ENCODE data around the gene CNTN5. TPM values are rescaled to one million over a fixed set of nuclear protein-coding genes. Genes with fewer than 3 reads are reported as not detected.

The CNTN5 gene
- polyA plus RNA-seq, 1 of the 3 experiments (the other 2 are of a cell fraction) = not detected

GRCh38 chr11:99277281-99277680 is 256.5 kb downstream of the CNTN5 start (continued):
- TF ChIP-seq, protein P1, sequence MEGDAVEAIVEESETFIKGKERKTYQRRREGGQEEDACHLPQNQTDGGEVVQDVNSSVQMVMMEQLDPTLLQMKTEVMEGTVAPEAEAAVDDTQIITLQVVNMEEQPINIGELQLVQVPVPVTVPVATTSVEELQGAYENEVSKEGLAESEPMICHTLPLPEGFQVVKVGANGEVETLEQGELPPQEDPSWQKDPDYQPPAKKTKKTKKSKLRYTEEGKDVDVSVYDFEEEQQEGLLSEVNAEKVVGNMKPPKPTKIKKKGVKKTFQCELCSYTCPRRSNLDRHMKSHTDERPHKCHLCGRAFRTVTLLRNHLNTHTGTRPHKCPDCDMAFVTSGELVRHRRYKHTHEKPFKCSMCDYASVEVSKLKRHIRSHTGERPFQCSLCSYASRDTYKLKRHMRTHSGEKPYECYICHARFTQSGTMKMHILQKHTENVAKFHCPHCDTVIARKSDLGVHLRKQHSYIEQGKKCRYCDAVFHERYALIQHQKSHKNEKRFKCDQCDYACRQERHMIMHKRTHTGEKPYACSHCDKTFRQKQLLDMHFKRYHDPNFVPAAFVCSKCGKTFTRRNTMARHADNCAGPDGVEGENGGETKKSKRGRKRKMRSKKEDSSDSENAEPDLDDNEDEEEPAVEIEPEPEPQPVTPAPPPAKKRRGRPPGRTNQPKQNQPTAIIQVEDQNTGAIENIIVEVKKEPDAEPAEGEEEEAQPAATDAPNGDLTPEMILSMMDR (IDR thresholded peaks at IDR 0.05) = no peak

DNA sequence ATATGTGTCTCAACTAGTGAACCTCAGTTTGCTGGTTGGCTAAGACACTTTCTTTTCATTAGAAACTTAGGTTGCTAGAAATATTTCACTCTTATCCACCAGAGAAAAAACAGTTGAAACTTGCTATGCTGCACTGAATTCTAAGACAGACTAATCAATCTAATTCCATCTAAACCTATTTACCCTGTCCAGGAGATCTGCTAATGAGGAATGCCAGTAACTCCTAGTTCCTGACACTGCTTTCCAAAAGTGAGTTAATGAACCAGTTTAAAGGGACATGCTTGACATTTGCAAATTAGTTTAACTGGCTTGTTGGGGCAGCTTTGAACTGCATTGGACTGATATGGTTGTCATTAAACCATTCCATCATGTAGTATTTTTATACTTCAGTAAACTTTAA is 258.5 kb downstream of the CNTN5 start:
- no peak overlapping the region for H3K4me3 ChIP-seq (ENCODE audit: low read depth in 2 of 2, low read length in 1 of 2)
- H3K27ac ChIP-seq (ENCODE audit: low read depth in 2 of 2, low read length in 1 of 2) = no peak overlapping the region
- no peaks in the 10 kb centered on the region for H3K9me2 ChIP-seq
- no peaks in the 10 kb centered on the region for H4K20me1 ChIP-seq (ENCODE audit: insufficient read depth)
- H3K9me3 ChIP-seq = no peaks in the 10 kb centered on the region
- ChIA-PET CTCF (no interaction called here), POLR2A (no interaction called here)
- H2AFZ ChIP-seq (ENCODE audit: low read depth) = no peak overlapping the region
- TF ChIP-seq SIN3A (IDR thresholded peaks at IDR 0.05; ENCODE audit: borderline replicate concordance, low read depth, low read length) (no peak), JUND (IDR thresholded peaks at IDR 0.05) (no peak), EP300 (IDR thresholded peaks at IDR 0.05; ENCODE audit: borderline replicate concordance in 1 of 2, low read depth in 1 of 2, low read length in 1 of 2) (no peak), IRF3 (IDR thresholded peaks at IDR 0.05; ENCODE audit: low read depth, low read length) (no peak), RXRA (IDR thresholded peaks at IDR 0.05; ENCODE audit: borderline replicate concordance, low read depth) (no peak), FOSL2 (IDR thresholded peaks at IDR 0.05; ENCODE audit: borderline replicate concordance, low read depth) (no peak), SMC3 (IDR thresholded peaks at IDR 0.05; ENCODE audit: low read depth, low read length) (no peak), GABPA (IDR thresholded peaks at IDR 0.05; ENCODE audit: low read depth) (no peak), TEAD4 (IDR thresholded peaks at IDR 0.05; ENCODE audit: borderline replicate concordance, insufficient read depth) (no peak), TCF12 (IDR thresholded peaks at IDR 0.05) (no peak), FOXJ3 (CRISPR knock-in tag; IDR thresholded peaks at IDR 0.05) (no peak)
- TF ChIP-seq, protein P2, sequence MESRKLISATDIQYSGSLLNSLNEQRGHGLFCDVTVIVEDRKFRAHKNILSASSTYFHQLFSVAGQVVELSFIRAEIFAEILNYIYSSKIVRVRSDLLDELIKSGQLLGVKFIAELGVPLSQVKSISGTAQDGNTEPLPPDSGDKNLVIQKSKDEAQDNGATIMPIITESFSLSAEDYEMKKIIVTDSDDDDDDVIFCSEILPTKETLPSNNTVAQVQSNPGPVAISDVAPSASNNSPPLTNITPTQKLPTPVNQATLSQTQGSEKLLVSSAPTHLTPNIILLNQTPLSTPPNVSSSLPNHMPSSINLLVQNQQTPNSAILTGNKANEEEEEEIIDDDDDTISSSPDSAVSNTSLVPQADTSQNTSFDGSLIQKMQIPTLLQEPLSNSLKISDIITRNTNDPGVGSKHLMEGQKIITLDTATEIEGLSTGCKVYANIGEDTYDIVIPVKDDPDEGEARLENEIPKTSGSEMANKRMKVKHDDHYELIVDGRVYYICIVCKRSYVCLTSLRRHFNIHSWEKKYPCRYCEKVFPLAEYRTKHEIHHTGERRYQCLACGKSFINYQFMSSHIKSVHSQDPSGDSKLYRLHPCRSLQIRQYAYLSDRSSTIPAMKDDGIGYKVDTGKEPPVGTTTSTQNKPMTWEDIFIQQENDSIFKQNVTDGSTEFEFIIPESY (IDR thresholded peaks at IDR 0.05; ENCODE audit: borderline replicate concordance, low read depth) = no peak
- TF ChIP-seq, protein P3, sequence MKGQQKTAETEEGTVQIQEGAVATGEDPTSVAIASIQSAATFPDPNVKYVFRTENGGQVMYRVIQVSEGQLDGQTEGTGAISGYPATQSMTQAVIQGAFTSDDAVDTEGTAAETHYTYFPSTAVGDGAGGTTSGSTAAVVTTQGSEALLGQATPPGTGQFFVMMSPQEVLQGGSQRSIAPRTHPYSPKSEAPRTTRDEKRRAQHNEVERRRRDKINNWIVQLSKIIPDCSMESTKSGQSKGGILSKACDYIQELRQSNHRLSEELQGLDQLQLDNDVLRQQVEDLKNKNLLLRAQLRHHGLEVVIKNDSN (IDR thresholded peaks at IDR 0.05; ENCODE audit: borderline replicate concordance, low read depth) = no peak
- TF ChIP-seq, protein P4, sequence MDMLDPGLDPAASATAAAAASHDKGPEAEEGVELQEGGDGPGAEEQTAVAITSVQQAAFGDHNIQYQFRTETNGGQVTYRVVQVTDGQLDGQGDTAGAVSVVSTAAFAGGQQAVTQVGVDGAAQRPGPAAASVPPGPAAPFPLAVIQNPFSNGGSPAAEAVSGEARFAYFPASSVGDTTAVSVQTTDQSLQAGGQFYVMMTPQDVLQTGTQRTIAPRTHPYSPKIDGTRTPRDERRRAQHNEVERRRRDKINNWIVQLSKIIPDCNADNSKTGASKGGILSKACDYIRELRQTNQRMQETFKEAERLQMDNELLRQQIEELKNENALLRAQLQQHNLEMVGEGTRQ (IDR thresholded peaks at IDR 0.05; ENCODE audit: borderline replicate concordance, low read depth, low read length) = no peak
- TF ChIP-seq, protein P5, sequence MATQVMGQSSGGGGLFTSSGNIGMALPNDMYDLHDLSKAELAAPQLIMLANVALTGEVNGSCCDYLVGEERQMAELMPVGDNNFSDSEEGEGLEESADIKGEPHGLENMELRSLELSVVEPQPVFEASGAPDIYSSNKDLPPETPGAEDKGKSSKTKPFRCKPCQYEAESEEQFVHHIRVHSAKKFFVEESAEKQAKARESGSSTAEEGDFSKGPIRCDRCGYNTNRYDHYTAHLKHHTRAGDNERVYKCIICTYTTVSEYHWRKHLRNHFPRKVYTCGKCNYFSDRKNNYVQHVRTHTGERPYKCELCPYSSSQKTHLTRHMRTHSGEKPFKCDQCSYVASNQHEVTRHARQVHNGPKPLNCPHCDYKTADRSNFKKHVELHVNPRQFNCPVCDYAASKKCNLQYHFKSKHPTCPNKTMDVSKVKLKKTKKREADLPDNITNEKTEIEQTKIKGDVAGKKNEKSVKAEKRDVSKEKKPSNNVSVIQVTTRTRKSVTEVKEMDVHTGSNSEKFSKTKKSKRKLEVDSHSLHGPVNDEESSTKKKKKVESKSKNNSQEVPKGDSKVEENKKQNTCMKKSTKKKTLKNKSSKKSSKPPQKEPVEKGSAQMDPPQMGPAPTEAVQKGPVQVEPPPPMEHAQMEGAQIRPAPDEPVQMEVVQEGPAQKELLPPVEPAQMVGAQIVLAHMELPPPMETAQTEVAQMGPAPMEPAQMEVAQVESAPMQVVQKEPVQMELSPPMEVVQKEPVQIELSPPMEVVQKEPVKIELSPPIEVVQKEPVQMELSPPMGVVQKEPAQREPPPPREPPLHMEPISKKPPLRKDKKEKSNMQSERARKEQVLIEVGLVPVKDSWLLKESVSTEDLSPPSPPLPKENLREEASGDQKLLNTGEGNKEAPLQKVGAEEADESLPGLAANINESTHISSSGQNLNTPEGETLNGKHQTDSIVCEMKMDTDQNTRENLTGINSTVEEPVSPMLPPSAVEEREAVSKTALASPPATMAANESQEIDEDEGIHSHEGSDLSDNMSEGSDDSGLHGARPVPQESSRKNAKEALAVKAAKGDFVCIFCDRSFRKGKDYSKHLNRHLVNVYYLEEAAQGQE (IDR thresholded peaks at IDR 0.05; ENCODE audit: low read depth, low read length) = no peak
- H3K4me1 ChIP-seq (ENCODE audit: control insufficient read depth in 1 of 2, insufficient read depth in 2 of 2, low read depth in 1 of 2, low read length in 1 of 2) = no peaks in the 10 kb centered on the region
- no peak for DNase-seq
- no peak overlapping the region for H3K4me2 ChIP-seq
- no peaks in the 10 kb centered on the region for H3K27me3 ChIP-seq (ENCODE audit: insufficient read depth)
- H3K9ac ChIP-seq = no peak overlapping the region
- no peaks in the 10 kb centered on the region for H3K36me3 ChIP-seq (replicated peaks in 1 of 2; ENCODE audit: control insufficient read depth in 1 of 2, insufficient read depth in 2 of 2, low read length in 1 of 2)
- H3F3A ChIP-seq (replicated peaks; ENCODE audit: insufficient read depth) = no peaks in the 10 kb centered on the region
- H3K79me2 ChIP-seq (ENCODE audit: insufficient read depth) = no peaks in the 10 kb centered on the region

Measured in SK-N-SH (cell line).